H1 (cell line): ENCODE results near the gene PPCDC. TPM values are rescaled to one million over a fixed set of nuclear protein-coding genes. Genes with fewer than 3 reads are reported as not detected.

ENCODE experiments used
- CTCF ChIA-PET: fragments of 300-600 bp; sonication (Branson Sonifier 250); formaldehyde crosslinking; loops from one replicate; lab custom pipeline; 2021; ENCODE audit not compliant: partially characterized antibody; lab: Charles Lee
- POLR2A ChIA-PET: fragments of 300-600 bp; sonication (Branson Sonifier 250); formaldehyde crosslinking; loops from one replicate; lab custom pipeline; 2021; ENCODE audit warnings: inconsistent platforms; ENCODE audit not compliant: partially characterized antibody; lab: Charles Lee
- DNase-seq, 2 experiments: peaks; one replicate each; pipeline versions ENCODE4 v3.0.0 to v3.0.0-alpha.2; 2010 to 2022; ENCODE audit warnings: low spot score in 2 of 2, low read depth in 1 of 2, mixed read lengths in 1 of 2
- FAIRE-seq: peaks from 2 replicates; lab custom pipeline; 2011; peaks lifted over from hg19 to GRCh38; lab: Jason Lieb, UNC
- H2AFZ ChIP-seq: 2 replicates; pipeline ENCODE4 v1.8.1; 2012; ENCODE audit warnings: low read length, inconsistent platforms
- H2AK5ac ChIP-seq: 2 replicates; pipeline ENCODE4 v1.6.1; 2013; ENCODE audit warnings: low read depth, low read length
- H2BK120ac ChIP-seq: replicated peaks from 2 replicates; pipeline ENCODE3; 2013; ENCODE audit warnings: low read depth, low read length, inconsistent platforms
- H2BK12ac ChIP-seq: 2 replicates; pipeline ENCODE4 v1.6.1; 2013; ENCODE audit warnings: low read depth, low read length
- H2BK15ac ChIP-seq: 2 replicates; pipeline ENCODE4 v1.6.1; 2013; ENCODE audit warnings: low read length
- H2BK20ac ChIP-seq: 2 replicates; pipeline ENCODE4 v1.6.1; 2013; ENCODE audit warnings: low read length
- H2BK5ac ChIP-seq: 2 replicates; pipeline ENCODE4 v1.6.1; 2013; ENCODE audit warnings: low read depth, low read length
- H3K14ac ChIP-seq: 2 replicates; pipeline ENCODE4 v1.6.1; 2013; ENCODE audit warnings: inconsistent platforms; ENCODE audit not compliant: insufficient read length
- H3K18ac ChIP-seq: 2 replicates; pipeline ENCODE4 v1.6.1; 2013; ENCODE audit warnings: low read length; ENCODE audit errors: extremely low read depth
- H3K23ac ChIP-seq: 2 replicates; pipeline ENCODE4 v1.6.1; 2013; ENCODE audit warnings: inconsistent platforms; ENCODE audit not compliant: insufficient read length
- H3K23me2 ChIP-seq: 2 replicates; pipeline ENCODE4 v1.6.1; 2013; ENCODE audit warnings: low read depth, low read length
- H3K27ac ChIP-seq: 2 replicates; pipeline ENCODE4 v1.6.1; 2011; ENCODE audit warnings: low read depth, low read length, inconsistent platforms
- H3K27me3 ChIP-seq, 4 experiments: replicated peaks in 1 of 4; 1 replicate in 1 of 4; 2 replicates in 3 of 4; pipeline versions ENCODE4 v1.6.1 to v1.8.1; 2011 to 2013; ENCODE audit warnings: low read length in 3 of 4, mild to moderate bottlenecking in 3 of 4, inconsistent platforms in 2 of 4, mixed read lengths in 2 of 4, moderate library complexity in 1 of 4; ENCODE audit not compliant: control insufficient read depth in 3 of 4, insufficient read depth in 3 of 4; ENCODE audit errors: extremely low read depth in 1 of 4
- H3K36me3 ChIP-seq, 4 experiments: 2 replicates each; pipeline versions ENCODE4 v1.6.1 to v1.8.1; 2011 to 2013; ENCODE audit warnings: mild to moderate bottlenecking in 4 of 4, low read length in 3 of 4, moderate library complexity in 2 of 4, control low read depth in 1 of 4, inconsistent platforms in 1 of 4; ENCODE audit not compliant: insufficient read depth in 4 of 4, control insufficient read depth in 2 of 4
- H3K4ac ChIP-seq: replicated peaks from 2 replicates; pipeline ENCODE3; 2013; ENCODE audit warnings: low read length, low read depth, mixed read lengths, inconsistent platforms; ENCODE audit not compliant: insufficient read length
- H3K4me1 ChIP-seq, 4 experiments: replicated peaks in 1 of 4; 1 replicate in 1 of 4; 2 replicates in 3 of 4; pipeline versions ENCODE4 v1.6.1 to v1.8.1; 2011 to 2013; ENCODE audit warnings: low read length in 3 of 4, inconsistent platforms in 2 of 4, mixed read lengths in 1 of 4; ENCODE audit not compliant: insufficient read depth in 4 of 4, control insufficient read depth in 3 of 4
- H3K4me2 ChIP-seq, 2 experiments: 2 replicates each; pipeline versions ENCODE4 v1.6.1 to v1.8.1; 2011 to 2013; ENCODE audit warnings: low read depth in 2 of 2, low read length in 2 of 2, control low read depth in 1 of 2, inconsistent platforms in 1 of 2, mild to moderate bottlenecking in 1 of 2; ENCODE audit not compliant: insufficient read depth in 1 of 2
- H3K4me3 ChIP-seq, 4 experiments: fragments of 200-600, 300-600 bp in 1 of 4; sonication (generic), shearing (Covaris generic), sonication (Bioruptor Twin) in 1 of 4; 2 replicates each; pipeline versions ENCODE4 v1.5.1 to v1.8.1; 2011 to 2016; ENCODE audit warnings: low read length in 4 of 4, low read depth in 3 of 4, control low read depth in 2 of 4, inconsistent platforms in 2 of 4, mild to moderate bottlenecking in 2 of 4, mixed read lengths in 1 of 4, moderate library complexity in 1 of 4; ENCODE audit not compliant: insufficient read depth in 2 of 4; ENCODE audit errors: extremely low read depth in 1 of 4
- H3K56ac ChIP-seq: replicated peaks from 2 replicates; pipeline ENCODE3; 2013; ENCODE audit warnings: low read depth, mild to moderate bottlenecking, mixed read lengths, low read length, inconsistent platforms; ENCODE audit not compliant: insufficient read length
- H3K79me1 ChIP-seq: 2 replicates; pipeline ENCODE4 v1.6.1; 2013; ENCODE audit warnings: low read depth, low read length, control low read depth
- H3K79me2 ChIP-seq, 2 experiments: 2 replicates each; pipeline versions ENCODE4 v1.6.1 to v1.8.1; 2012 to 2013; ENCODE audit warnings: low read length in 2 of 2, mild to moderate bottlenecking in 2 of 2, inconsistent platforms in 1 of 2; ENCODE audit not compliant: insufficient read depth in 2 of 2, control insufficient read depth in 1 of 2
- H3K9ac ChIP-seq, 4 experiments: replicated peaks in 1 of 4; 1 replicate in 1 of 4; 2 replicates in 3 of 4; pipeline versions ENCODE4 v1.6.1 to v1.8.1; 2011 to 2013; ENCODE audit warnings: low read depth in 3 of 4, low read length in 3 of 4, control low read depth in 2 of 4, mild to moderate bottlenecking in 2 of 4, moderate library complexity in 2 of 4, inconsistent platforms in 1 of 4; ENCODE audit errors: extremely low read depth in 1 of 4
- H3K9me3 ChIP-seq, 2 experiments: 2 replicates each; pipeline versions ENCODE4 v1.6.1 to v1.8.1; 2012 to 2013; ENCODE audit warnings: mild to moderate bottlenecking in 2 of 2, moderate library complexity in 2 of 2, control low read depth in 1 of 2, inconsistent platforms in 1 of 2, low read depth in 1 of 2, low read length in 1 of 2, mixed read lengths in 1 of 2; ENCODE audit not compliant: insufficient read depth in 2 of 2
- H4K20me1 ChIP-seq, 2 experiments: replicated peaks in 1 of 2; 2 replicates each; pipeline versions ENCODE3 to v1.8.1; 2011 to 2013; ENCODE audit warnings: inconsistent platforms in 2 of 2, low read length in 2 of 2, mild to moderate bottlenecking in 1 of 2; ENCODE audit not compliant: insufficient read depth in 2 of 2, control insufficient read depth in 1 of 2
- H4K5ac ChIP-seq: 2 replicates; pipeline ENCODE4 v1.6.1; 2013; ENCODE audit warnings: low read length, low read depth, mixed read lengths, inconsistent platforms; ENCODE audit not compliant: insufficient read length
- H4K8ac ChIP-seq: 2 replicates; pipeline ENCODE4 v1.8.0; 2013; ENCODE audit warnings: mild to moderate bottlenecking, moderate library complexity, low read length, inconsistent platforms; ENCODE audit not compliant: insufficient read depth; ENCODE audit errors: extremely low read depth
- H4K91ac ChIP-seq: replicated peaks from 2 replicates; pipeline ENCODE3; 2013; ENCODE audit warnings: low read length, mixed read lengths, inconsistent platforms; ENCODE audit not compliant: insufficient read length
- BCL11A ChIP-seq, 2 experiments: IDR thresholded peaks; one replicate each; pipeline ENCODE4 v1.6.1; 2011; ENCODE audit warnings: low read depth in 2 of 2, low read length in 2 of 2, mild to moderate bottlenecking in 2 of 2
- EP300 ChIP-seq, 2 experiments: IDR thresholded peaks; 1 replicate in 1 of 2; 2 replicates in 1 of 2; pipeline ENCODE4 v1.6.1; 2011 to 2012; ENCODE audit warnings: low read depth in 2 of 2, low read length in 2 of 2, mild to moderate bottlenecking in 2 of 2, borderline replicate concordance in 1 of 2, inconsistent platforms in 1 of 2, moderate library complexity in 1 of 2
- JUN ChIP-seq: IDR thresholded peaks from 2 replicates; pipeline ENCODE4 v1.6.1; 2011; ENCODE audit warnings: low read depth, mild to moderate bottlenecking, improper control_type of control experiment, low read length
- MAFK ChIP-seq: IDR thresholded peaks from 2 replicates; pipeline ENCODE4 v1.6.1; 2012; ENCODE audit warnings: low read depth, mild to moderate bottlenecking, improper control_type of control experiment, low read length
- PHF8 ChIP-seq: fragments of 200-600 bp; sonication (generic); conservative IDR thresholded peaks from 2 replicates; pipeline ENCODE4 v1.7.1; 2012; ENCODE audit warnings: low read depth, mild to moderate bottlenecking, inconsistent platforms, low read length, moderate library complexity
- POLR2A ChIP-seq, 2 experiments: IDR thresholded peaks; 1 replicate in 1 of 2; 2 replicates in 1 of 2; pipeline ENCODE4 v1.6.1; 2011; ENCODE audit warnings: low read depth in 2 of 2, low read length in 2 of 2, mild to moderate bottlenecking in 2 of 2; ENCODE audit errors: control extremely low read depth in 1 of 2
- SAP30 ChIP-seq: fragments of 300-600 bp; sonication (generic); IDR thresholded peaks from 2 replicates; pipeline ENCODE4 v1.7.1; 2012; ENCODE audit warnings: low read length, moderate library complexity, mild to moderate bottlenecking, inconsistent platforms; ENCODE audit not compliant: insufficient read depth, insufficient replicate concordance
- SP2 ChIP-seq: IDR thresholded peaks from 2 replicates; pipeline ENCODE4 v1.6.1; 2012; ENCODE audit warnings: mild to moderate bottlenecking, low read length, inconsistent platforms
- TEAD4 ChIP-seq: IDR thresholded peaks from 2 replicates; pipeline ENCODE4 v1.6.1; 2012; ENCODE audit warnings: low read depth, low read length, inconsistent platforms, mixed read lengths
- whole genome bisulfite sequencing, 2 experiments: shearing (Covaris generic) in 1 of 2; methylation state at CpG; one replicate each; pipeline versions ENCODE4 v1.1.6 to v1.1.7; 2013 to 2015; ENCODE audit warnings: low lambda C conversion rate in 2 of 2, mixed read lengths in 2 of 2, inconsistent platforms in 1 of 2, low coverage in 1 of 2, missing lambda C conversion rate in 1 of 2; ENCODE audit not compliant: insufficient replicate concordance in 2 of 2, insufficient coverage in 1 of 2, insufficient read length in 1 of 2; ENCODE audit errors: extremely low coverage in 1 of 2, missing lambda C conversion rate in 1 of 2; 5-methylcytosine and 5-hydroxymethylcytosine counted together
- polyA plus RNA-seq, 7 experiments: library from polyadenylated mRNA; depleted of rRNA in 3 of 7; stranded (reverse) in 5 of 7; unstranded in 2 of 7; fragments of >200 nt in 5 of 7; fragments of 200-250 nt in 2 of 7; gene quantifications; 1 replicate in 5 of 7; 2 replicates in 1 of 7; 4 replicates in 1 of 7; pipeline versions ENCODE4 v1.2.1 to v1.2.3, GENCODE V29; 2011 to 2013; ENCODE audit warnings: missing spikeins in 2 of 7, mixed read lengths in 2 of 7
- total RNA-seq: library from RNA; stranded (reverse); fragmentation: NEBNext Ultra II Directional; extraction: Animal tissue kit (Norgen Biotek cat#: 25700); gene quantifications from 2 replicates; pipeline ENCODE4 v1.2.1, GENCODE V29; 2021

The PPCDC gene
- total and polyA plus RNA-seq, 2 of the 8 experiments (the other 6 are each of a cell fraction or from before 2014, with no cell fraction given), result 11.3 to 29.7 TPM

DNA sequence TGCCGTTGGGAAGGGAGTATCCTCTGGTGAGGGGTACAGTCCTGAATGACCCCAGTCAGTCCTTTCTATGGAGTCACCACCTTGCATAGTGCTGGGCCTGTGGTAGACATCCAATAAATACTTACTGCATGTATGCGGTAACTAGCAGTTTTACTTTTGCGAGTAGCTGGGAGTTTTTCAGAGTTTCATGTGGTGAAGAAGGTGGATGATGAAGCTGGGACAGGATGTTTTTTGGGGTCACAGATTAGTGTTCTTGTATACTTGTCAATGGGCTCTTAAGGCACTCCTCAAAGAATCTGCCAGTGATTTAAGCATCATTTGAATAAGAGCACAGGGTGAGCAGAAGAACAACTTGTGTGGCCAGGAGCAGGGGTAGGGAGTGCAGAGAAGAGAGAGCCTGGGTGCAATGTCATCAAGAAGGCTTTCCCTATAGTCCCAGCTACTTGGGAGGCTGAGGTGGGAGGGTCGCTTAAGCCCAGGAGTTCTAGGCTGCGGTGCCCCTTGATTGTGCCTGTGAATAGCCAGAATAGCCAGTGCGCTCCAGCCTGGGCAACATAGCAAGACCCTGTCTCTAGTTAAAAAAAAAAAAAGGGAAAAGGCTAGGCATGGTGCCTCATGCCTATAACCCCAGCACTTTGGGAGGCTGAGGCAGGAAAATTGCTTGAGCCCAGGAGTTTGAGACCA lies 22.1 kb downstream of the PPCDC start:
- Histone ChIP-seq H3K27me3 (no peaks in the 10 kb centered on the region), H3K4ac (no peak overlapping the region), H3K23me2 (no peaks in the 10 kb centered on the region), H2BK120ac (no peak overlapping the region), H3K18ac (no peak overlapping the region), H3K14ac (no peak overlapping the region), H4K91ac (no peak overlapping the region), H4K20me1 (peaks cover 3 to 8% of the 10 kb centered on the region in 2 experiments), H3K79me2 (no peaks in the 10 kb centered on the region), H2BK20ac (no peak overlapping the region), H3K4me3 (no peak overlapping the region)
- CTCF ChIA-PET, result interaction anchor here (1.0 to 4.8 kb wide), 5 partner anchors 9 to 163 kb away, joined by 4 to 46 read pairs (median 5); partner anchors contain the start of gene C15orf39
- FAIRE-seq (no peak), DNase-seq (no peak)
- POLR2A ChIA-PET, result interaction anchor here (0.6 to 1.0 kb wide), 5 partner anchors 9 to 154 kb away, joined by 3 to 5 read pairs (median 3); no protein-coding TSS in a partner anchor
- no peak for TF ChIP-seq SP2
- no peak for TF ChIP-seq TEAD4
- no peak for TF ChIP-seq PHF8
- TF ChIP-seq EP300 (IDR thresholded peaks at IDR 0.05; ENCODE audit: borderline replicate concordance in 1 of 2, low read depth in 2 of 2, low read length in 2 of 2), result no peak
- no peak for TF ChIP-seq MAFK
- TF ChIP-seq POLR2A (IDR thresholded peaks at IDR 0.05; ENCODE audit: control extremely low read depth in 1 of 2, low read depth in 2 of 2, low read length in 2 of 2), result no peak
- TF ChIP-seq JUN, result no peak
- no peak for TF ChIP-seq BCL11A (IDR thresholded peaks at IDR 0.05; ENCODE audit: low read depth in 2 of 2, low read length in 2 of 2)
- no peak for TF ChIP-seq SAP30
- TF ChIP-seq, all 59 proteins: peak for 0
- Histone ChIP-seq H3K27ac (no peak overlapping the region), H2AFZ (no peak overlapping the region), H3K4me2 (no peak overlapping the region), H3K79me1 (no peaks in the 10 kb centered on the region; the same call in 1 of the 2 replicates), H3K9ac (no peak overlapping the region), H3K23ac (no peak overlapping the region), H3K56ac (no peak overlapping the region), H4K8ac (no peak overlapping the region), H2BK12ac (no peak overlapping the region), H3K9me3 (no peaks in the 10 kb centered on the region), H3K36me3 (no peaks in the 10 kb centered on the region; a peak in 1 of 8 replicates), H3K4me1 (peaks cover 0 to 12% (median 8%) of the 10 kb centered on the region in 4 experiments; a peak in 5 of 7 replicates), H4K5ac (no peak overlapping the region), H2BK15ac (no peak overlapping the region), H2BK5ac (no peak overlapping the region), H2AK5ac (no peak overlapping the region)
- 92% methylated on average over 5 of the region's 6 CpGs; no CpG with 5 or more reads in 1 of the 2 experiments for WGBS, 2 experiments
